DOHH2 (cell line): ENCODE results near the gene MRPL38.

Experiments used
- H3F3A ChIP-seq: fragments of 200-600 bp; sonication (generic), shearing (Covaris generic); 2 replicates; pipeline ENCODE4 v1.6.0; 2016; ENCODE audit warnings: antibody characterized with exemption, mild to moderate bottlenecking; ENCODE audit not compliant: control insufficient read depth, insufficient read depth
- H3K27ac ChIP-seq: fragments of 200-600 bp; sonication (generic); 2 replicates; pipeline ENCODE4 v1.5.1; 2014; ENCODE audit warnings: low read depth, mild to moderate bottlenecking, low read length, moderate library complexity
- H3K27me3 ChIP-seq: fragments of 200-600 bp; sonication (generic); 2 replicates; pipeline ENCODE4 v1.6.1; 2014; ENCODE audit warnings: mild to moderate bottlenecking, low read length, mixed read lengths; ENCODE audit not compliant: control insufficient read depth
- H3K36me3 ChIP-seq: fragments of 200-600 bp; sonication (generic); 2 replicates; pipeline ENCODE4 v1.6.1; 2014; ENCODE audit warnings: mild to moderate bottlenecking, low read length, moderate library complexity, mixed read lengths; ENCODE audit not compliant: control insufficient read depth
- H3K4me1 ChIP-seq: fragments of 200-600 bp; sonication (generic); 2 replicates; pipeline ENCODE4 v1.6.1; 2014; ENCODE audit warnings: mild to moderate bottlenecking, low read length, mixed read lengths; ENCODE audit not compliant: control insufficient read depth
- H3K4me2 ChIP-seq: fragments of 200-600 bp; sonication (generic); 2 replicates; pipeline ENCODE4 v1.6.0; 2014; ENCODE audit warnings: mild to moderate bottlenecking, low read length, moderate library complexity
- H3K4me3 ChIP-seq: fragments of 200-600 bp; sonication (generic); 2 replicates; pipeline ENCODE4 v1.5.1; 2014; ENCODE audit warnings: mild to moderate bottlenecking, low read length, mixed read lengths
- H3K79me2 ChIP-seq: fragments of 200-600 bp; sonication (generic); 2 replicates; pipeline ENCODE4 v1.6.1; 2014; ENCODE audit warnings: mild to moderate bottlenecking, low read length, mixed read lengths; ENCODE audit not compliant: control insufficient read depth
- H3K9me2 ChIP-seq: fragments of 200-600 bp; sonication (generic); replicated peaks from 2 replicates; pipeline ENCODE4 v1.6.1; 2014; ENCODE audit warnings: mild to moderate bottlenecking, low read length, mixed read lengths; ENCODE audit not compliant: control insufficient read depth
- H3K9me3 ChIP-seq: fragments of 200-600 bp; sonication (generic); 2 replicates; pipeline ENCODE4 v1.6.1; 2014; ENCODE audit warnings: antibody characterized with exemption, low read length, mixed read lengths; ENCODE audit not compliant: control insufficient read depth, insufficient read depth
- H4K20me1 ChIP-seq: fragments of 200-600 bp; sonication (generic); 2 replicates; pipeline ENCODE4 v1.6.0; 2014; ENCODE audit warnings: low read depth, mild to moderate bottlenecking, antibody characterized with exemption, low read length, moderate library complexity; ENCODE audit not compliant: control insufficient read depth, insufficient read depth
- CTCF ChIP-seq: fragments of 200-600 bp; sonication (generic); IDR thresholded peaks from one replicate; pipeline ENCODE4 v1.5.1; 2014; ENCODE audit warnings: antibody characterized with exemption, mild to moderate bottlenecking, low read depth, low read length; ENCODE audit not compliant: poor library complexity, severe bottlenecking
- EZH2phosphoT487 ChIP-seq: fragments of 200-600 bp; sonication (generic); IDR thresholded peaks from 2 replicates; pipeline ENCODE4 v1.6.1; 2017; ENCODE audit warnings: borderline replicate concordance, mild to moderate bottlenecking, antibody characterized with exemption, low read length, moderate library complexity, mixed read lengths

The MRPL38 gene

GRCh38 chr17:75927286-75927922 is 22.7 kb upstream of the MRPL38 start:
- Histone ChIP-seq H3K27me3 (no peaks in the 10 kb centered on the region), H3K9me2 (no peaks in the 10 kb centered on the region), H3K4me2 (no peak overlapping the region), H3K9me3 (no peaks in the 10 kb centered on the region), H3K4me1 (no peaks in the 10 kb centered on the region; the same call in 1 of the 2 replicates), H3F3A (no peaks in the 10 kb centered on the region), H3K36me3 (peaks cover 5% of the 10 kb centered on the region), H3K4me3 (no peak overlapping the region), H3K79me2 (no peaks in the 10 kb centered on the region), H3K27ac (no peak overlapping the region), H4K20me1 (no peaks in the 10 kb centered on the region)
- TF ChIP-seq CTCF (peak; percentile 60), EZH2phosphoT487 (no peak)

DNA sequence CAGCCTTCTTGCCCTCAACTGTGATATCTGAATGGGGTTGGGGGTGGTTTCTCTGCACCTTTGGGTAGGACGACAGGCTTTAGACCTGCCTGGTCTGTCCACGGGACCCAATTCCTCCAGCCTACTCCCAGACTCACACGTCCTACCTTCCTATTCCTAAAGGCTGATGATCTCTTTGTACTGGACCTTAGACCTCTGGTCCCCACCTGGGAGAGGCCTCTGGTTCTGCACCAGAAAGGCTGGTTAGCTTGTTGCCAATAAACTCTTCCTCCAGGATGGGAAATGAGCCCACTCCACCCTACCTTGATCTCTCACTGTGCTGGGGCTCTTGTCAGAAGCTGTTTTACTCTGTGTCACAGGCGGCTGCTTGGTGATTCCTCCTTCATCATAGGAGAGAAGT is 21.8 kb upstream of the MRPL38 start:
- no peaks in the 10 kb centered on the region for H3K9me2 ChIP-seq
- H3K27me3 ChIP-seq = no peaks in the 10 kb centered on the region
- no peaks in the 10 kb centered on the region for H3K79me2 ChIP-seq
- no peak overlapping the region for H3K27ac ChIP-seq
- no peaks in the 10 kb centered on the region; the same call in 1 of the 2 replicates for H3K4me1 ChIP-seq
- no peaks in the 10 kb centered on the region for H3K9me3 ChIP-seq
- H3K4me3 ChIP-seq = no peak overlapping the region
- TF ChIP-seq CTCF (no peak), EZH2phosphoT487 (no peak)
- no peaks in the 10 kb centered on the region for H3F3A ChIP-seq
- peaks cover 5% of the 10 kb centered on the region for H3K36me3 ChIP-seq
- no peaks in the 10 kb centered on the region for H4K20me1 ChIP-seq
- H3K4me2 ChIP-seq = no peak overlapping the region

GRCh38 chr17:75925912-75926311 is 21.2 kb upstream of the MRPL38 start:
- no peaks in the 10 kb centered on the region for H3F3A ChIP-seq
- no peaks in the 10 kb centered on the region for H3K9me3 ChIP-seq
- H4K20me1 ChIP-seq = no peaks in the 10 kb centered on the region
- peaks cover 5% of the 10 kb centered on the region for H3K36me3 ChIP-seq
- no peaks in the 10 kb centered on the region for H3K79me2 ChIP-seq
- H3K4me2 ChIP-seq = no peak overlapping the region
- no peaks in the 10 kb centered on the region; the same call in 1 of the 2 replicates for H3K4me1 ChIP-seq
- H3K9me2 ChIP-seq = no peaks in the 10 kb centered on the region
- H3K27ac ChIP-seq = no peak overlapping the region
- TF ChIP-seq CTCF = no peak
- TF ChIP-seq EZH2phosphoT487 = no peak
- H3K4me3 ChIP-seq = no peak overlapping the region
- no peaks in the 10 kb centered on the region for H3K27me3 ChIP-seq
